HCT116 (cell line): ENCODE results near the gene EML4.

Experiments used
- EZH2 ChIP-seq: fragments of 200-600 bp; sonication (generic); IDR thresholded peaks from 2 replicates; pipeline ENCODE4 v1.6.1; 2017; ENCODE audit warnings: antibody characterized with exemption, mixed run types
- EZH2phosphoT487 ChIP-seq: fragments of 200-600 bp; IDR thresholded peaks from 2 replicates; pipeline ENCODE4 v1.6.1; 2018; ENCODE audit warnings: antibody characterized with exemption, borderline replicate concordance
- FOSL1 ChIP-seq: IDR thresholded peaks from 2 replicates; pipeline ENCODE4 v1.6.1; 2012; ENCODE audit warnings: low read depth
- POLR2A ChIP-seq: IDR thresholded peaks from 2 replicates; pipeline ENCODE4 v1.7.0; 2011; ENCODE audit warnings: borderline replicate concordance; ENCODE audit not compliant: insufficient read depth, insufficient read length; ENCODE audit errors: extremely low read depth
- POLR2AphosphoS5 ChIP-seq: IDR thresholded peaks from 2 replicates; pipeline ENCODE4 v1.6.1; 2011; ENCODE audit warnings: mild to moderate bottlenecking, low read depth, low read length, moderate library complexity
- RAD21 ChIP-seq: IDR thresholded peaks from 2 replicates; pipeline ENCODE4 v1.6.1; 2012; ENCODE audit warnings: low read depth, mild to moderate bottlenecking
- SIN3A ChIP-seq: IDR thresholded peaks from 2 replicates; pipeline ENCODE4 v1.6.1; 2012; ENCODE audit warnings: low read depth
- TF ChIP-seq, protein P1 (sequence below), 3 experiments: fragments of 200-600 bp in 1 of 3; sonication (generic) in 1 of 3; IDR thresholded peaks in 2 of 3; conservative IDR thresholded peaks in 1 of 3; 2 replicates each; pipeline ENCODE4 v1.5.1; 2012 to 2017; ENCODE audit warnings: low read depth in 2 of 3, low read length in 2 of 3, antibody characterized with exemption in 1 of 3, borderline replicate concordance in 1 of 3, control low read depth in 1 of 3, mild to moderate bottlenecking in 1 of 3, mixed read lengths in 1 of 3, mixed run types in 1 of 3, moderate library complexity in 1 of 3; ENCODE audit not compliant: insufficient read depth in 1 of 3

DNA sequence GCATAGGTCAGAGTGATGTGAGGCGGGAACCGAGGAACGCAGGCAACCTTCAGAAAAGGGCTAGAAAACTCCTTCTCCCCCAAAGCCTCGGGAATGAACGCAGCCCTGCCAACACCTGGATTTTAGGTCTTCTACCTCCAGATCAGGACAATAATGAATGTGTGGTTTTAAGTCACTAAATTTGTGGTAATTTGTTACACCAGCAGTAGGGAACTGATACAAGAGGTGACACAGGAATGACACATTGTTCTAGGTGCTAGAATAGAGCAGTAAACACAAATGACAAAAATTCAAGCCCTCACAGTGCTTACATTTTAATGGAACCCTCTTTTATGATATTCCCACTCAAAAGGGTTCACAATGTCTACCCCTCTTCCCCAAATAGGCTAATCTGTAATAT is 39.2 kb upstream of the EML4 start:
- TF ChIP-seq EZH2 (no peak), FOSL1 (no peak), POLR2A (no peak), POLR2AphosphoS5 (no peak), SIN3A (no peak), EZH2phosphoT487 (no peak), RAD21 (no peak)
- TF ChIP-seq, protein P1, sequence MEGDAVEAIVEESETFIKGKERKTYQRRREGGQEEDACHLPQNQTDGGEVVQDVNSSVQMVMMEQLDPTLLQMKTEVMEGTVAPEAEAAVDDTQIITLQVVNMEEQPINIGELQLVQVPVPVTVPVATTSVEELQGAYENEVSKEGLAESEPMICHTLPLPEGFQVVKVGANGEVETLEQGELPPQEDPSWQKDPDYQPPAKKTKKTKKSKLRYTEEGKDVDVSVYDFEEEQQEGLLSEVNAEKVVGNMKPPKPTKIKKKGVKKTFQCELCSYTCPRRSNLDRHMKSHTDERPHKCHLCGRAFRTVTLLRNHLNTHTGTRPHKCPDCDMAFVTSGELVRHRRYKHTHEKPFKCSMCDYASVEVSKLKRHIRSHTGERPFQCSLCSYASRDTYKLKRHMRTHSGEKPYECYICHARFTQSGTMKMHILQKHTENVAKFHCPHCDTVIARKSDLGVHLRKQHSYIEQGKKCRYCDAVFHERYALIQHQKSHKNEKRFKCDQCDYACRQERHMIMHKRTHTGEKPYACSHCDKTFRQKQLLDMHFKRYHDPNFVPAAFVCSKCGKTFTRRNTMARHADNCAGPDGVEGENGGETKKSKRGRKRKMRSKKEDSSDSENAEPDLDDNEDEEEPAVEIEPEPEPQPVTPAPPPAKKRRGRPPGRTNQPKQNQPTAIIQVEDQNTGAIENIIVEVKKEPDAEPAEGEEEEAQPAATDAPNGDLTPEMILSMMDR (IDR thresholded peaks at IDR 0.05 in 2 of 3, conservative IDR thresholded peaks at IDR 0.05 in 1 of 3; ENCODE audit: borderline replicate concordance in 1 of 3, insufficient read depth in 1 of 3, low read depth in 2 of 3, low read length in 2 of 3), result no peak
